Pancreas (tissue), 10 donors: ENCODE data around the gene CTNNA3. TPM values are rescaled to one million over a fixed set of nuclear protein-coding genes. Genes with fewer than 3 reads are reported as not detected.

Experiments used
- ATAC-seq, 4 donors: fragments of 200-7000 bp; cut with Tn5 transposase; one replicate each; pipeline versions ENCODE4 v1.8.0 to v1.9.1; 2020; ENCODE audit warnings: mild to moderate bottlenecking in 4 of 4, moderate library complexity in 4 of 4
- DNase-seq, 6 donors: peaks; one replicate each; pipeline ENCODE4 v3.0.0-alpha.2; 2020
- FAIRE-seq: peaks from 2 replicates; lab custom pipeline; 2012; peaks lifted over from hg19 to GRCh38; lab: Jason Lieb, UNC
- H3K27ac ChIP-seq, 4 donors: fragments of 200-600 bp; sonication (generic); 1 replicate in 3 of 4; 2 replicates in 1 of 4; pipeline versions ENCODE4 v1.5.0 to v1.8.0; 2020
- H3K27me3 ChIP-seq, 4 donors: fragments of 200-600 bp; one replicate each; pipeline ENCODE4 v1.8.0; 2021
- H3K36me3 ChIP-seq, 3 donors: fragments of 200-600 bp; sonication (generic) in 1 of 3; one replicate each; pipeline versions ENCODE4 v1.5.0 to v1.8.0; 2020 to 2021
- H3K4me1 ChIP-seq, 3 donors: fragments of 200-600 bp; one replicate each; pipeline ENCODE4 v1.8.0; 2021
- H3K4me3 ChIP-seq, 4 donors: fragments of 200-600 bp; sonication (generic) in 2 of 4; one replicate each; pipeline versions ENCODE4 v1.5.0 to v1.8.0; 2020 to 2021
- H3K9me3 ChIP-seq, 4 donors: fragments of 200-600 bp; one replicate each; pipeline ENCODE4 v1.8.0; 2021
- WGBS, 2 donors: extraction: QIAGEN DNeasy Blood & Tissue Kit; methylation state at CpG; one replicate each; pipeline ENCODE4 v1.1.7; 2013; 5-methylcytosine and 5-hydroxymethylcytosine counted together
- intact Hi-C, 3 donors: fragments of 100-400 bp; cut with DNase I; formaldehyde crosslinking; loops; one replicate each; pipeline versions ENCODE4 v1.11.1 to v1.14.2; 2022
- polyA plus RNA-seq, 2 donors: library from polyadenylated mRNA; stranded (reverse); fragments of 200-250 nt; gene quantifications; one replicate each; pipeline ENCODE4 v1.2.3, GENCODE V29; 2013
- total RNA-seq, 6 donors: library from RNA; stranded (reverse); fragmentation: NEBNext Ultra II Directional in 4 of 6; extraction: Animal tissue kit (Norgen Biotek cat#: 25700) in 4 of 6; gene quantifications; one replicate each; pipeline versions ENCODE4 v1.2.1 to v1.2.4, GENCODE V29; 2021 to 2023
- TF ChIP-seq, protein P1 (sequence below), 4 donors: fragments of 200-600 bp; sonication (generic) in 3 of 4; IDR thresholded peaks; one replicate each; pipeline versions ENCODE4 v1.5.0 to v1.8.0; 2021; ENCODE audit warnings: antibody characterized with exemption in 4 of 4
- donor health status: healthy with polysubstance abuse.
- donor health status: DM: no; HTN: no; CAD: no; lungs with moderate emphysema.
- donor health status: DM: no; HTN: no; CAD: no.
- donor health status: control.
- donor health status: control.
- donor health status: Bipolar disorder and iron deficiency.
- donor health status: DM: yes; HTN: yes; CAD: no.
- donor health status: DM: no; HTN: no; CAD: no.
- donor health status: DM: no; HTN: no; CAD: no.
- donor health status: DM: yes; HTN: yes; CAD: no.

The CTNNA3 gene
- total and polyA plus RNA-seq, 8 donors, result 0.02 to 0.83 (median 0.21) TPM

DNA sequence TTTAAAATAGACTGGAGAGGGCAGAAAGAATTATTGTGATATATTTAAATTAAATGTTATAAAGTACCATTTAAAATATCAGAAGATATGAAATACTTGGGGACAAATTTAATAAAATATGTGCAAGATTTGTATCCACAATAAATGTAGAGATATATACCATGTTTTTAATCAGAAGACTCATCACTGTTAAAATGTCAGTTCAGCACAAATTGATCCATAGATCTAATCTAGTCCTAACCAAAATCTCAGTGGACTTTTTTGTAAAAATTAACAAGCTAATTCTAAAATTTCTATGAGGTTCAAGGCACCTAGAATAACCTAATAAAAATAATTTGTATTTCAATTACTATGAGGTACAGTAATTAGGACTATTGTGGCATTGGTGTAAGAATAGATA, 96.4 kb downstream of the CTNNA3 start:
- no peak for FAIRE-seq
- H3K27ac ChIP-seq, result no peak overlapping the region
- intact Hi-C loops, result no loop called here

GRCh38 chr10:67596641-67597040, 99.4 kb downstream of the CTNNA3 start:
- TF ChIP-seq, protein P1, sequence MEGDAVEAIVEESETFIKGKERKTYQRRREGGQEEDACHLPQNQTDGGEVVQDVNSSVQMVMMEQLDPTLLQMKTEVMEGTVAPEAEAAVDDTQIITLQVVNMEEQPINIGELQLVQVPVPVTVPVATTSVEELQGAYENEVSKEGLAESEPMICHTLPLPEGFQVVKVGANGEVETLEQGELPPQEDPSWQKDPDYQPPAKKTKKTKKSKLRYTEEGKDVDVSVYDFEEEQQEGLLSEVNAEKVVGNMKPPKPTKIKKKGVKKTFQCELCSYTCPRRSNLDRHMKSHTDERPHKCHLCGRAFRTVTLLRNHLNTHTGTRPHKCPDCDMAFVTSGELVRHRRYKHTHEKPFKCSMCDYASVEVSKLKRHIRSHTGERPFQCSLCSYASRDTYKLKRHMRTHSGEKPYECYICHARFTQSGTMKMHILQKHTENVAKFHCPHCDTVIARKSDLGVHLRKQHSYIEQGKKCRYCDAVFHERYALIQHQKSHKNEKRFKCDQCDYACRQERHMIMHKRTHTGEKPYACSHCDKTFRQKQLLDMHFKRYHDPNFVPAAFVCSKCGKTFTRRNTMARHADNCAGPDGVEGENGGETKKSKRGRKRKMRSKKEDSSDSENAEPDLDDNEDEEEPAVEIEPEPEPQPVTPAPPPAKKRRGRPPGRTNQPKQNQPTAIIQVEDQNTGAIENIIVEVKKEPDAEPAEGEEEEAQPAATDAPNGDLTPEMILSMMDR (IDR thresholded peaks at IDR 0.05), result no peak
- Histone ChIP-seq H3K27me3 (no peaks in the 10 kb centered on the region), H3K9me3 (no peaks in the 10 kb centered on the region), H3K4me1 (no peaks in the 10 kb centered on the region), H3K27ac (no peak overlapping the region), H3K4me3 (no peak overlapping the region), H3K36me3 (no peaks in the 10 kb centered on the region)
- FAIRE-seq (no peak), DNase-seq (no peak), ATAC-seq (no peak)
- intact Hi-C loops, result no loop called here

More for the DNA sequence above, 96.4 kb downstream of the CTNNA3 start:
- Histone ChIP-seq H3K9me3 (no peaks in the 10 kb centered on the region), H3K36me3 (no peaks in the 10 kb centered on the region), H3K27me3 (no peaks in the 10 kb centered on the region), H3K4me1 (no peaks in the 10 kb centered on the region), H3K4me3 (no peak overlapping the region)
- ATAC-seq (no peak), DNase-seq (no peak)
- TF ChIP-seq, protein P1 (IDR thresholded peaks at IDR 0.05), result no peak

- no peak for ATAC-seq
- no peaks in the 10 kb centered on the region for H3K36me3 ChIP-seq
- no peak overlapping the region for H3K4me3 ChIP-seq
- intact Hi-C loops, result no loop called here
- no peaks in the 10 kb centered on the region for H3K9me3 ChIP-seq
- peaks cover 0 to 3% (median 0%) of the 10 kb centered on the region in 4 donors for H3K27me3 ChIP-seq
- no peak overlapping the region for H3K27ac ChIP-seq
- no peak for FAIRE-seq
- TF ChIP-seq, protein P1 (IDR thresholded peaks at IDR 0.05), result no peak
- H3K4me1 ChIP-seq, result no peaks in the 10 kb centered on the region
- 59 to 64% methylated on average over 2 of the region's 2 CpGs for WGBS, 2 donors
- no peak for DNase-seq
Observed at GRCh38 chr10:67587771-67588170, 108.2 kb downstream of the CTNNA3 start.

DNA sequence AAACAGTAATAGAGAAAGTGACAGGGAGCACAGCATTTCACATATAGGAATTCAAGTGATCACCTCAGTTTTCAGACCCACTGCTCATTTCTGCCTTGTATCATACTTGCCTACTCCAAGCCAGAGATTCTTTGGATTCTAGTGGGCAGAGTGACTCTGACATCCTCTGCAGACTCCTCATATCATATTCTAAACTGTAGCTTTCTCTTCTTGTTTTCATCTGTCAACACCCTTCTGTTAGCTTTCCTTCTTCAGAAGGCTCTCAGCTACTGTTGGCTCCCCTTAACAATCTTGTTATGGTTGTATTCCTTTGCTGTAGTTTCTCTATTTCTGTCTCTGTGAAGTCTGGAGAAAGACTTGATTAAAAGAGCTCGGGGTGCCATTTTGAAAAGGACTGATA, 120.5 kb downstream of the CTNNA3 start:
- intact Hi-C loops, result no loop called here
- no peak overlapping the region for H3K4me3 ChIP-seq
- TF ChIP-seq, protein P1 (IDR thresholded peaks at IDR 0.05), result no peak
- FAIRE-seq, result no peak
- no peak overlapping the region for H3K27ac ChIP-seq
- DNase-seq, result no peak
- no peaks in the 10 kb centered on the region for H3K4me1 ChIP-seq
- WGBS, 2 donors, result 43 to 60% methylated on average over 1 of the region's 1 CpG
- H3K9me3 ChIP-seq, result no peaks in the 10 kb centered on the region
- no peaks in the 10 kb centered on the region for H3K36me3 ChIP-seq
- H3K27me3 ChIP-seq, result no peaks in the 10 kb centered on the region
- no peak for ATAC-seq

GRCh38 chr10:67573484-67573883, 122.5 kb downstream of the CTNNA3 start:
- no peak overlapping the region for H3K4me3 ChIP-seq
- no peak overlapping the region for H3K27ac ChIP-seq
- H3K4me1 ChIP-seq, result no peaks in the 10 kb centered on the region
- no peaks in the 10 kb centered on the region for H3K36me3 ChIP-seq
- TF ChIP-seq, protein P1 (IDR thresholded peaks at IDR 0.05), result no peak
- ATAC-seq (no peak), FAIRE-seq (no peak), DNase-seq (no peak)
- no peaks in the 10 kb centered on the region for H3K9me3 ChIP-seq
- intact Hi-C loops, result no loop called here
- WGBS, 2 donors, result 63 to 77% methylated on average over 1 of the region's 1 CpG
- no peaks in the 10 kb centered on the region for H3K27me3 ChIP-seq
